OCI-LY7 (cell line): ENCODE results near the gene CLTCL1. TPM values are rescaled to one million over a fixed set of nuclear protein-coding genes. Genes with fewer than 3 reads are reported as not detected.

Experiments
- BruUV-seq: library from RNA; stranded (reverse); fragments of 400-500 nt; replicated peaks from 2 replicates; lab custom pipeline; 2021; lab: Mats Ljungman, UMichigan
- CTCF ChIA-PET: fragments of 300-600 bp; sonication (Branson Sonifier 250); formaldehyde crosslinking; loops from one replicate; lab custom pipeline; 2022; ENCODE audit warnings: antibody characterized with exemption; ENCODE audit not compliant: unreplicated experiment; lab: Charles Lee
- POLR2A ChIA-PET: fragments of 300-600 bp; sonication (Branson Sonifier 250); formaldehyde crosslinking; loops from one replicate; lab custom pipeline; 2022; ENCODE audit warnings: antibody characterized with exemption; lab: Charles Lee
- DNase-seq: peaks from one replicate; pipeline ENCODE4 v3.0.0-alpha.2; 2015; ENCODE audit warnings: low spot score
- H2AFZ ChIP-seq: fragments of 200-600 bp; sonication (generic), shearing (Covaris generic); 2 replicates; pipeline ENCODE4 v1.6.1; 2014; ENCODE audit warnings: mild to moderate bottlenecking, antibody characterized with exemption, low read length, moderate library complexity
- H3K27ac ChIP-seq: fragments of 200-600 bp; sonication (generic); 2 replicates; pipeline ENCODE4 v1.5.1; 2014; ENCODE audit warnings: mixed run types, low read depth, mild to moderate bottlenecking, moderate library complexity, low read length, inconsistent platforms; ENCODE audit not compliant: poor library complexity, severe bottlenecking
- H3K36me3 ChIP-seq: fragments of 200-600 bp; sonication (generic); 2 replicates; pipeline ENCODE4 v1.6.1; 2014; ENCODE audit warnings: mild to moderate bottlenecking, antibody characterized with exemption, low read length, moderate library complexity, mixed read lengths; ENCODE audit not compliant: insufficient read depth
- H3K4me1 ChIP-seq: fragments of 200-600 bp; sonication (generic); 2 replicates; pipeline ENCODE4 v1.5.1; 2014; ENCODE audit warnings: mild to moderate bottlenecking, low read length; ENCODE audit not compliant: insufficient read depth, poor library complexity, severe bottlenecking
- H3K4me2 ChIP-seq: fragments of 200-600 bp; sonication (generic); 2 replicates; pipeline ENCODE4 v1.6.1; 2014; ENCODE audit warnings: mild to moderate bottlenecking, low read length
- H3K4me3 ChIP-seq: fragments of 200-600 bp; sonication (generic); 2 replicates; pipeline ENCODE4 v1.5.1; 2014; ENCODE audit warnings: mild to moderate bottlenecking, low read depth, low read length; ENCODE audit not compliant: poor library complexity, severe bottlenecking
- H3K79me2 ChIP-seq: fragments of 200-600 bp; sonication (generic); 2 replicates; pipeline ENCODE4 v1.6.1; 2016; ENCODE audit warnings: low read depth, mild to moderate bottlenecking, low read length, moderate library complexity, mixed read lengths; ENCODE audit not compliant: insufficient read depth
- H3K9me2 ChIP-seq: fragments of 200-600 bp; sonication (generic); 2 replicates; pipeline ENCODE4 v1.6.1; 2016; ENCODE audit warnings: mild to moderate bottlenecking, low read length, mixed read lengths; ENCODE audit not compliant: insufficient read depth
- H3K9me3 ChIP-seq: fragments of 200-600 bp; sonication (generic); 2 replicates; pipeline ENCODE4 v1.6.1; 2014; ENCODE audit warnings: mild to moderate bottlenecking, mixed run types, low read length, mixed read lengths
- H4K20me1 ChIP-seq: fragments of 200-600 bp; sonication (generic); 2 replicates; pipeline ENCODE4 v1.6.1; 2014; ENCODE audit warnings: mild to moderate bottlenecking, antibody characterized with exemption, low read length, moderate library complexity, mixed read lengths; ENCODE audit not compliant: insufficient read depth
- CTCF ChIP-seq: fragments of 200-600 bp; sonication (generic); conservative IDR thresholded peaks from 2 replicates; pipeline ENCODE4 v1.5.1; 2014; ENCODE audit warnings: mild to moderate bottlenecking, antibody characterized with exemption, low read length, moderate library complexity, mixed read lengths
- EZH2phosphoT487 ChIP-seq: fragments of 200-600 bp; sonication (generic); IDR thresholded peaks from 2 replicates; pipeline ENCODE4 v1.6.1; 2018; ENCODE audit warnings: low read depth, borderline replicate concordance, mild to moderate bottlenecking, mixed run types, antibody characterized with exemption, low read length, moderate library complexity, mixed read lengths
- intact Hi-C: fragments of 100-400 bp; cut with micrococcal nuclease; formaldehyde crosslinking; loops from one replicate; pipeline ENCODE4 v1.10.0; 2022; ENCODE audit not compliant: unreplicated experiment
- total RNA-seq, 2 experiments: library from RNA; depleted of rRNA in 1 of 2; stranded (reverse); fragments of >200 nt in 1 of 2; shearing (Covaris generic) in 1 of 2; gene quantifications; 2 replicates each; pipeline ENCODE4 v1.2.3, GENCODE V29; 2014 to 2022

Gene CLTCL1
- total RNA-seq, 2 experiments from 2014 or later = 0.44 to 0.99 TPM

GRCh38 chr22:19277785-19278184 lies 13.7 kb downstream of the CLTCL1 start:
- Histone ChIP-seq H2AFZ (no peak overlapping the region), H4K20me1 (no peaks in the 10 kb centered on the region), H3K4me2 (no peak overlapping the region), H3K9me2 (no peaks in the 10 kb centered on the region), H3K27ac (no peak overlapping the region), H3K79me2 (no peaks in the 10 kb centered on the region), H3K36me3 (no peaks in the 10 kb centered on the region), H3K4me1 (no peaks in the 10 kb centered on the region), H3K9me3 (no peaks in the 10 kb centered on the region), H3K4me3 (no peak overlapping the region)
- no TSS peak for BruUV-seq
- TF ChIP-seq CTCF (no peak), EZH2phosphoT487 (no peak)
- intact Hi-C loops = no loop called here
- no peak for DNase-seq
- POLR2A ChIA-PET = interaction anchor here (0.7 kb wide), 1 partner anchor 72 kb away, joined by 5 read pairs; no protein-coding TSS in a partner anchor
- CTCF ChIA-PET = no interaction called here

GRCh38 chr22:19275919-19276600 lies 15.5 kb downstream of the CLTCL1 start:
- DNase-seq = no peak
- Histone ChIP-seq H3K36me3 (no peaks in the 10 kb centered on the region), H2AFZ (no peak overlapping the region), H3K4me2 (no peak overlapping the region), H3K4me1 (no peaks in the 10 kb centered on the region), H3K9me3 (no peaks in the 10 kb centered on the region), H3K4me3 (no peak overlapping the region), H3K79me2 (no peaks in the 10 kb centered on the region), H3K9me2 (no peaks in the 10 kb centered on the region), H3K27ac (no peak overlapping the region), H4K20me1 (no peaks in the 10 kb centered on the region)
- ChIA-PET CTCF (interaction anchor here (0.7 kb wide), 1 partner anchor 130 kb away, joined by 6 read pairs; no protein-coding TSS in a partner anchor), POLR2A (no interaction called here)
- BruUV-seq = no TSS peak
- TF ChIP-seq EZH2phosphoT487 = no peak
- TF ChIP-seq CTCF = no peak
- intact Hi-C loops = no loop called here

GRCh38 chr22:19275513-19275912 lies 16.0 kb downstream of the CLTCL1 start:
- H3K9me2 ChIP-seq = no peaks in the 10 kb centered on the region
- no peaks in the 10 kb centered on the region for H3K4me1 ChIP-seq
- TF ChIP-seq CTCF (no peak), EZH2phosphoT487 (no peak)
- no peak overlapping the region for H3K4me2 ChIP-seq
- intact Hi-C loops = no loop called here
- POLR2A ChIA-PET = no interaction called here
- H4K20me1 ChIP-seq = no peaks in the 10 kb centered on the region
- H3K36me3 ChIP-seq = no peaks in the 10 kb centered on the region
- DNase-seq = no peak
- H3K4me3 ChIP-seq = no peak overlapping the region
- BruUV-seq = no TSS peak
- CTCF ChIA-PET = no interaction called here
- H3K9me3 ChIP-seq = no peaks in the 10 kb centered on the region
- H3K27ac ChIP-seq = no peak overlapping the region
- no peak overlapping the region for H2AFZ ChIP-seq
- H3K79me2 ChIP-seq = no peaks in the 10 kb centered on the region
